WTC11 (cell line): ENCODE data around the gene CSNK1G1. TPM values are rescaled to one million over a fixed set of nuclear protein-coding genes. Genes with fewer than 3 reads are reported as not detected.

ENCODE experiments used
- ATAC-seq: fragments of 200-7000 bp; cut with Tn5 transposase; 2 replicates; pipeline ENCODE4 v1.10.0; 2021; ENCODE audit warnings: mild to moderate bottlenecking, moderate library complexity
- CTCF ChIA-PET: fragments of 300-600 bp; sonication (Branson Sonifier 250); formaldehyde crosslinking; loops from one replicate; lab custom pipeline; 2021; ENCODE audit warnings: antibody characterized with exemption; lab: Charles Lee
- POLR2A ChIA-PET: fragments of 350-600 bp; sonication (Branson Sonifier 250); formaldehyde crosslinking; loops from one replicate; lab custom pipeline; 2021; ENCODE audit warnings: antibody characterized with exemption; lab: Charles Lee
- DNase-seq: peaks from one replicate; pipeline ENCODE4 v3.0.0; 2021; ENCODE audit warnings: low spot score
- H3K27ac Mint-ChIP-seq: 2 replicates; pipeline ENCODE4 v1.8.0; 2021; ENCODE audit warnings: mixed read lengths
- H3K27me3 Mint-ChIP-seq: 2 replicates; pipeline ENCODE4 v1.8.0; 2021; ENCODE audit warnings: low read depth, mild to moderate bottlenecking, moderate library complexity, mixed read lengths
- H3K36me3 Mint-ChIP-seq: 2 replicates; pipeline ENCODE4 v1.8.0; 2021; ENCODE audit warnings: mixed read lengths
- H3K4me1 Mint-ChIP-seq: 2 replicates; pipeline ENCODE4 v1.8.0; 2022; ENCODE audit warnings: mixed read lengths
- H3K4me3 Mint-ChIP-seq: 2 replicates; pipeline ENCODE4 v1.8.0; 2021; ENCODE audit warnings: mild to moderate bottlenecking, moderate library complexity, mixed read lengths
- H3K9me3 Mint-ChIP-seq: 2 replicates; pipeline ENCODE4 v1.8.0; 2021; ENCODE audit warnings: mixed read lengths
- ATF1 ChIP-seq: sonication (generic); formaldehyde crosslinking; IDR thresholded peaks from 2 replicates; pipeline ENCODE4 v1.8.1; 2023; ENCODE audit warnings: mild to moderate bottlenecking, moderate library complexity, missing genetic modification reagents
- EMX1 ChIP-seq: fragments of 250-450 bp; sonication (Bioruptor Pico); IDR thresholded peaks from 2 replicates; pipeline ENCODE4 v1.8.0; 2021; ENCODE audit warnings: mild to moderate bottlenecking
- FOXK1 ChIP-seq: sonication (generic); formaldehyde crosslinking; IDR thresholded peaks from 2 replicates; pipeline ENCODE4 v1.8.0; 2022; ENCODE audit warnings: mild to moderate bottlenecking, moderate library complexity, missing genetic modification reagents
- GTF2I ChIP-seq: fragments of 250-450 bp; sonication (Bioruptor Pico); conservative IDR thresholded peaks from 2 replicates; pipeline ENCODE4 v1.4.0; 2021; ENCODE audit warnings: mild to moderate bottlenecking
- NFATC4 ChIP-seq: fragments of 250-450 bp; sonication (Bioruptor Pico); IDR thresholded peaks from 2 replicates; pipeline ENCODE4 v1.9.0; 2021; ENCODE audit warnings: mild to moderate bottlenecking
- NR1H2 ChIP-seq: sonication (generic); formaldehyde crosslinking; IDR thresholded peaks from 2 replicates; pipeline ENCODE4 v1.9.0; 2021; ENCODE audit warnings: mild to moderate bottlenecking, moderate library complexity, missing genetic modification reagents
- SP1 ChIP-seq: sonication (generic); formaldehyde crosslinking; conservative IDR thresholded peaks from 2 replicates; pipeline ENCODE4 v1.8.1; 2022; ENCODE audit warnings: missing genetic modification reagents
- ZNF423 ChIP-seq: fragments of 250-450 bp; sonication (Bioruptor Pico); IDR thresholded peaks from 2 replicates; pipeline ENCODE4 v2.1.2; 2022; ENCODE audit warnings: mild to moderate bottlenecking, moderate library complexity
- total RNA-seq: library from RNA; stranded (reverse); gene quantifications from 3 replicates; pipeline ENCODE4 v1.2.3, GENCODE V29; 2021
- TF ChIP-seq, protein P1 (sequence below): sonication (generic); formaldehyde crosslinking; IDR thresholded peaks from 2 replicates; pipeline ENCODE4 v1.8.1; 2022; ENCODE audit warnings: mild to moderate bottlenecking, missing genetic modification reagents, moderate library complexity, borderline replicate concordance
- TF ChIP-seq, protein P2 (sequence below): sonication (generic); formaldehyde crosslinking; conservative IDR thresholded peaks from 2 replicates; pipeline ENCODE4 v1.8.1; 2022; ENCODE audit warnings: mild to moderate bottlenecking, missing genetic modification reagents
- TF ChIP-seq, protein P3 (sequence below): sonication (generic); formaldehyde crosslinking; IDR thresholded peaks from 2 replicates; pipeline ENCODE4 v1.8.1; 2023; ENCODE audit warnings: mild to moderate bottlenecking, missing genetic modification reagents, borderline replicate concordance
- TF ChIP-seq, protein P4 (sequence below): sonication (generic); formaldehyde crosslinking; IDR thresholded peaks from 2 replicates; pipeline ENCODE4 v1.8.1; 2022; ENCODE audit warnings: low read depth, missing genetic modification reagents, borderline replicate concordance
- TF ChIP-seq, protein P5 (sequence below): sonication (generic); formaldehyde crosslinking; IDR thresholded peaks from 2 replicates; pipeline ENCODE4 v1.8.0; 2022; ENCODE audit warnings: mild to moderate bottlenecking, missing genetic modification reagents
- TF ChIP-seq, protein P6 (sequence below): sonication (generic); formaldehyde crosslinking; IDR thresholded peaks from 2 replicates; pipeline ENCODE4 v1.8.0; 2023; ENCODE audit warnings: mild to moderate bottlenecking, missing genetic modification reagents
- TF ChIP-seq, protein P7 (sequence below): sonication (generic); formaldehyde crosslinking; IDR thresholded peaks from 2 replicates; pipeline ENCODE4 v1.8.0; 2023; ENCODE audit warnings: missing genetic modification reagents
- TF ChIP-seq, protein P8 (sequence below): sonication (generic); formaldehyde crosslinking; IDR thresholded peaks from 2 replicates; pipeline ENCODE4 v1.8.1; 2022; ENCODE audit warnings: missing genetic modification reagents, borderline replicate concordance

CSNK1G1 gene
- total RNA-seq, 1 experiment from 2014 or later: 19.3 TPM

DNA sequence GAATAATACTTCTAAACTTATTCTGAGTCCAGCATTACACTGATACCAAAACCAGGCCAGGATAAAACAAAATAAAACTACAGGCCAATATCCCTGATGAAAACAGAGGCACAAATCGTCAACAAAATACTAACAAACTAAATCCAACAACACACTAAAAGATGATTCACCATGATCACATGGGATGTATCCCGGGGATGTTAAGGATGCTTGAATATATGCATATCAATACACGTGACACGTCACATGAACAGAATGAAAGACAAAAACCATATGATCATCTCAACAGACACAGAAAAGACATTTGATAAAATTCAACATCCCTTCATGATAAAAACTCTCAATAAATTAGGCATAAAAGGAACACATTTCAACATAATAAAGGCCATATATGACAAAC, 91.5 kb downstream of the CSNK1G1 start (continued):
- TF ChIP-seq, protein P1, sequence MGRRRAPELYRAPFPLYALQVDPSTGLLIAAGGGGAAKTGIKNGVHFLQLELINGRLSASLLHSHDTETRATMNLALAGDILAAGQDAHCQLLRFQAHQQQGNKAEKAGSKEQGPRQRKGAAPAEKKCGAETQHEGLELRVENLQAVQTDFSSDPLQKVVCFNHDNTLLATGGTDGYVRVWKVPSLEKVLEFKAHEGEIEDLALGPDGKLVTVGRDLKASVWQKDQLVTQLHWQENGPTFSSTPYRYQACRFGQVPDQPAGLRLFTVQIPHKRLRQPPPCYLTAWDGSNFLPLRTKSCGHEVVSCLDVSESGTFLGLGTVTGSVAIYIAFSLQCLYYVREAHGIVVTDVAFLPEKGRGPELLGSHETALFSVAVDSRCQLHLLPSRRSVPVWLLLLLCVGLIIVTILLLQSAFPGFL (CRISPR knock-in tag): no peak

DNA sequence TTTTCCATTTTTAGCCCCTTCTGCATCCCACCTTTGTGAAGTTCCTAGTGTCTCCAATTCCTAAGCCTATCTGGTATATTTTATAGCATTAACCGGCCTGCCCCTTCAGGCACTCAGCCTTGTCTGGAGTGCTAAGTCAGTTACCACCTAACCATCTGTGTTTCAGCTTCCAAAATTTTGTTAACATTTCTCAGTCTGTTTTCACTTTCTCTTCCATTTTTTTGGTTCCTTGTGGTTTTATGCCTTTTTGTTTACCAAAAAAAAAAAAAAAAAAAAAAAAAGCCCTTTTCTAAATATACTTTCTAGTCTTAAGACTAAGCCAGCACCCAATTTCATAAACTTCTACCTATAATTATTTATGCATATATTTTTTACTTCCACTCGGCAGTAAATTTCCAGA, 92.4 kb downstream of the CSNK1G1 start:
- Mint-ChIP-seq H3K4me3 (no peak overlapping the region), H3K36me3 (peaks cover 11% of the 10 kb centered on the region), H3K27ac (no peak overlapping the region), H3K27me3 (no peaks in the 10 kb centered on the region), H3K4me1 (no peaks in the 10 kb centered on the region), H3K9me3 (peaks cover 23% of the 10 kb centered on the region)
- ATAC-seq (no peak), DNase-seq (no peak)
- TF ChIP-seq, protein P2, sequence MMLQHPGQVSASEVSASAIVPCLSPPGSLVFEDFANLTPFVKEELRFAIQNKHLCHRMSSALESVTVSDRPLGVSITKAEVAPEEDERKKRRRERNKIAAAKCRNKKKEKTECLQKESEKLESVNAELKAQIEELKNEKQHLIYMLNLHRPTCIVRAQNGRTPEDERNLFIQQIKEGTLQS (CRISPR knock-in tag): no peak
- no peak for TF ChIP-seq NFATC4 (CRISPR knock-in tag)
- POLR2A ChIA-PET: no interaction called here
- CTCF ChIA-PET: interaction anchor here (0.7 kb wide), 1 partner anchor 9 kb away, joined by 3 read pairs; no protein-coding TSS in a partner anchor

DNA sequence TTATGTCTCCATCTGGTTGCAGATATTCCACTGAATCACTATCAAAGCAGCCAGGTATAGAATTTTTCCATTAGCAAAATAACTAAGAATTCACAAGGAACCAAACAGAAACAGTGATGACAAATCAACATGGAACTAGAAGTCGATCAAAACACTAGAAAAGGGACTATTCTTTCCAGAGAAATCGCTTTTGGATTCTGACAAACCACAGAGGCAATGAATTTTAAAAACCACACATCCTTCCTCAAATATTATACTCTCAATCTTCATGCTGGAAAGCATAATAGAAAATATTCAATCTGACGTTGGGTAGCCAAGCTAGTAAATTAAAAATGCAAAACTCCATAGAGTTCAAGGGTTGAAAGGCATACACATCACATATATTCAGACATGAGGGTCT, 99.9 kb downstream of the CSNK1G1 start:
- POLR2A ChIA-PET: no interaction called here
- DNase-seq (no peak), ATAC-seq (no peak)
- no peak overlapping the region for H3K27ac Mint-ChIP-seq
- peaks cover 11% of the 10 kb centered on the region for H3K4me1 Mint-ChIP-seq
- no peak overlapping the region for H3K4me3 Mint-ChIP-seq
- no peaks in the 10 kb centered on the region for H3K9me3 Mint-ChIP-seq
- H3K36me3 Mint-ChIP-seq: no peaks in the 10 kb centered on the region
- TF ChIP-seq, protein P3, sequence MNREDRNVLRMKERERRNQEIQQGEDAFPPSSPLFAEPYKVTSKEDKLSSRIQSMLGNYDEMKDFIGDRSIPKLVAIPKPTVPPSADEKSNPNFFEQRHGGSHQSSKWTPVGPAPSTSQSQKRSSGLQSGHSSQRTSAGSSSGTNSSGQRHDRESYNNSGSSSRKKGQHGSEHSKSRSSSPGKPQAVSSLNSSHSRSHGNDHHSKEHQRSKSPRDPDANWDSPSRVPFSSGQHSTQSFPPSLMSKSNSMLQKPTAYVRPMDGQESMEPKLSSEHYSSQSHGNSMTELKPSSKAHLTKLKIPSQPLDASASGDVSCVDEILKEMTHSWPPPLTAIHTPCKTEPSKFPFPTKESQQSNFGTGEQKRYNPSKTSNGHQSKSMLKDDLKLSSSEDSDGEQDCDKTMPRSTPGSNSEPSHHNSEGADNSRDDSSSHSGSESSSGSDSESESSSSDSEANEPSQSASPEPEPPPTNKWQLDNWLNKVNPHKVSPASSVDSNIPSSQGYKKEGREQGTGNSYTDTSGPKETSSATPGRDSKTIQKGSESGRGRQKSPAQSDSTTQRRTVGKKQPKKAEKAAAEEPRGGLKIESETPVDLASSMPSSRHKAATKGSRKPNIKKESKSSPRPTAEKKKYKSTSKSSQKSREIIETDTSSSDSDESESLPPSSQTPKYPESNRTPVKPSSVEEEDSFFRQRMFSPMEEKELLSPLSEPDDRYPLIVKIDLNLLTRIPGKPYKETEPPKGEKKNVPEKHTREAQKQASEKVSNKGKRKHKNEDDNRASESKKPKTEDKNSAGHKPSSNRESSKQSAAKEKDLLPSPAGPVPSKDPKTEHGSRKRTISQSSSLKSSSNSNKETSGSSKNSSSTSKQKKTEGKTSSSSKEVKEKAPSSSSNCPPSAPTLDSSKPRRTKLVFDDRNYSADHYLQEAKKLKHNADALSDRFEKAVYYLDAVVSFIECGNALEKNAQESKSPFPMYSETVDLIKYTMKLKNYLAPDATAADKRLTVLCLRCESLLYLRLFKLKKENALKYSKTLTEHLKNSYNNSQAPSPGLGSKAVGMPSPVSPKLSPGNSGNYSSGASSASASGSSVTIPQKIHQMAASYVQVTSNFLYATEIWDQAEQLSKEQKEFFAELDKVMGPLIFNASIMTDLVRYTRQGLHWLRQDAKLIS (CRISPR knock-in tag): no peak
- TF ChIP-seq, protein P4, sequence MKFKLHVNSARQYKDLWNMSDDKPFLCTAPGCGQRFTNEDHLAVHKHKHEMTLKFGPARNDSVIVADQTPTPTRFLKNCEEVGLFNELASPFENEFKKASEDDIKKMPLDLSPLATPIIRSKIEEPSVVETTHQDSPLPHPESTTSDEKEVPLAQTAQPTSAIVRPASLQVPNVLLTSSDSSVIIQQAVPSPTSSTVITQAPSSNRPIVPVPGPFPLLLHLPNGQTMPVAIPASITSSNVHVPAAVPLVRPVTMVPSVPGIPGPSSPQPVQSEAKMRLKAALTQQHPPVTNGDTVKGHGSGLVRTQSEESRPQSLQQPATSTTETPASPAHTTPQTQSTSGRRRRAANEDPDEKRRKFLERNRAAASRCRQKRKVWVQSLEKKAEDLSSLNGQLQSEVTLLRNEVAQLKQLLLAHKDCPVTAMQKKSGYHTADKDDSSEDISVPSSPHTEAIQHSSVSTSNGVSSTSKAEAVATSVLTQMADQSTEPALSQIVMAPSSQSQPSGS (CRISPR knock-in tag): no peak
- TF ChIP-seq SP1 (CRISPR knock-in tag) (no peak), ATF1 (CRISPR knock-in tag) (no peak), FOXK1 (CRISPR knock-in tag) (no peak), EMX1 (CRISPR knock-in tag) (no peak), NR1H2 (CRISPR knock-in tag) (no peak), ZNF423 (no peak), GTF2I (CRISPR knock-in tag) (no peak)
- TF ChIP-seq, protein P5, sequence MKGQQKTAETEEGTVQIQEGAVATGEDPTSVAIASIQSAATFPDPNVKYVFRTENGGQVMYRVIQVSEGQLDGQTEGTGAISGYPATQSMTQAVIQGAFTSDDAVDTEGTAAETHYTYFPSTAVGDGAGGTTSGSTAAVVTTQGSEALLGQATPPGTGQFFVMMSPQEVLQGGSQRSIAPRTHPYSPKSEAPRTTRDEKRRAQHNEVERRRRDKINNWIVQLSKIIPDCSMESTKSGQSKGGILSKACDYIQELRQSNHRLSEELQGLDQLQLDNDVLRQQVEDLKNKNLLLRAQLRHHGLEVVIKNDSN: no peak
- TF ChIP-seq, protein P6, sequence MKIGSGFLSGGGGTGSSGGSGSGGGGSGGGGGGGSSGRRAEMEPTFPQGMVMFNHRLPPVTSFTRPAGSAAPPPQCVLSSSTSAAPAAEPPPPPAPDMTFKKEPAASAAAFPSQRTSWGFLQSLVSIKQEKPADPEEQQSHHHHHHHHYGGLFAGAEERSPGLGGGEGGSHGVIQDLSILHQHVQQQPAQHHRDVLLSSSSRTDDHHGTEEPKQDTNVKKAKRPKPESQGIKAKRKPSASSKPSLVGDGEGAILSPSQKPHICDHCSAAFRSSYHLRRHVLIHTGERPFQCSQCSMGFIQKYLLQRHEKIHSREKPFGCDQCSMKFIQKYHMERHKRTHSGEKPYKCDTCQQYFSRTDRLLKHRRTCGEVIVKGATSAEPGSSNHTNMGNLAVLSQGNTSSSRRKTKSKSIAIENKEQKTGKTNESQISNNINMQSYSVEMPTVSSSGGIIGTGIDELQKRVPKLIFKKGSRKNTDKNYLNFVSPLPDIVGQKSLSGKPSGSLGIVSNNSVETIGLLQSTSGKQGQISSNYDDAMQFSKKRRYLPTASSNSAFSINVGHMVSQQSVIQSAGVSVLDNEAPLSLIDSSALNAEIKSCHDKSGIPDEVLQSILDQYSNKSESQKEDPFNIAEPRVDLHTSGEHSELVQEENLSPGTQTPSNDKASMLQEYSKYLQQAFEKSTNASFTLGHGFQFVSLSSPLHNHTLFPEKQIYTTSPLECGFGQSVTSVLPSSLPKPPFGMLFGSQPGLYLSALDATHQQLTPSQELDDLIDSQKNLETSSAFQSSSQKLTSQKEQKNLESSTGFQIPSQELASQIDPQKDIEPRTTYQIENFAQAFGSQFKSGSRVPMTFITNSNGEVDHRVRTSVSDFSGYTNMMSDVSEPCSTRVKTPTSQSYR (CRISPR knock-in tag): no peak
- TF ChIP-seq, protein P7, sequence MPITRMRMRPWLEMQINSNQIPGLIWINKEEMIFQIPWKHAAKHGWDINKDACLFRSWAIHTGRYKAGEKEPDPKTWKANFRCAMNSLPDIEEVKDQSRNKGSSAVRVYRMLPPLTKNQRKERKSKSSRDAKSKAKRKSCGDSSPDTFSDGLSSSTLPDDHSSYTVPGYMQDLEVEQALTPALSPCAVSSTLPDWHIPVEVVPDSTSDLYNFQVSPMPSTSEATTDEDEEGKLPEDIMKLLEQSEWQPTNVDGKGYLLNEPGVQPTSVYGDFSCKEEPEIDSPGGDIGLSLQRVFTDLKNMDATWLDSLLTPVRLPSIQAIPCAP (CRISPR knock-in tag): no peak
- TF ChIP-seq, protein P8, sequence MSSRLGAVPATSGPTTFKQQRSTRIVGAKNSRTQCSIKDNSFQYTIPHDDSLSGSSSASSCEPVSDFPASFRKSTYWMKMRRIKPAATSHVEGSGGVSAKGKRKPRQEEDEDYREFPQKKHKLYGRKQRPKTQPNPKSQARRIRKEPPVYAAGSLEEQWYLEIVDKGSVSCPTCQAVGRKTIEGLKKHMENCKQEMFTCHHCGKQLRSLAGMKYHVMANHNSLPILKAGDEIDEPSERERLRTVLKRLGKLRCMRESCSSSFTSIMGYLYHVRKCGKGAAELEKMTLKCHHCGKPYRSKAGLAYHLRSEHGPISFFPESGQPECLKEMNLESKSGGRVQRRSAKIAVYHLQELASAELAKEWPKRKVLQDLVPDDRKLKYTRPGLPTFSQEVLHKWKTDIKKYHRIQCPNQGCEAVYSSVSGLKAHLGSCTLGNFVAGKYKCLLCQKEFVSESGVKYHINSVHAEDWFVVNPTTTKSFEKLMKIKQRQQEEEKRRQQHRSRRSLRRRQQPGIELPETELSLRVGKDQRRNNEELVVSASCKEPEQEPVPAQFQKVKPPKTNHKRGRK (CRISPR knock-in tag): no peak
- CTCF ChIA-PET: no interaction called here
- H3K27me3 Mint-ChIP-seq: no peaks in the 10 kb centered on the region
